HepG2 (cell line): Measurements from ENCODE around the gene KREMEN1. TPM values are rescaled to one million over a fixed set of nuclear protein-coding genes. Genes with fewer than 3 reads are reported as not detected.

Source experiments
- ATAC-seq: fragments of 200-7000 bp; cut with Tn5 transposase; 3 replicates; pipeline ENCODE4 v1.9.1; 2020; ENCODE audit warnings: mild to moderate bottlenecking, moderate library complexity
- BruUV-seq: library from RNA; stranded (reverse); fragments of 400-500 nt; replicated peaks from 2 replicates; lab custom pipeline; 2021; lab: Mats Ljungman, UMichigan
- CTCF ChIA-PET: fragments of 300-600 bp; formaldehyde crosslinking; extraction: SDS; loops from one replicate; lab custom pipeline; 2021; ENCODE audit warnings: low total read pairs, inconsistent platforms, low intra/inter-chr PET ratio; lab: Yijun Ruan, JAX
- POLR2A ChIA-PET: fragments of 350-600 bp; sonication (Branson Sonifier 250); formaldehyde crosslinking; loops from one replicate; lab custom pipeline; 2020; ENCODE audit warnings: antibody characterized with exemption, inconsistent platforms; lab: Yijun Ruan, JAX
- DNase-seq: peaks from one replicate; pipeline ENCODE4 v3.0.0-alpha.2; 2015; ENCODE audit warnings: low spot score
- FAIRE-seq: peaks from 3 replicates; lab custom pipeline; 2011; peaks lifted over from hg19 to GRCh38; lab: Jason Lieb, UNC
- H2AFZ ChIP-seq: one replicate; pipeline ENCODE4 v1.6.1; 2011; ENCODE audit warnings: low read length, inconsistent platforms
- H3K27ac ChIP-seq: fragments of 300-600 bp; 3 replicates; pipeline ENCODE4 v1.8.0; 2011; ENCODE audit warnings: mixed run types, mild to moderate bottlenecking, mixed read lengths, low read length, inconsistent platforms; ENCODE audit not compliant: insufficient read depth; ENCODE audit errors: extremely low read length
- H3K27me3 ChIP-seq, 2 experiments: fragments of 200-600 bp in 1 of 2; 2 replicates in 1 of 2; 3 replicates in 1 of 2; pipeline versions ENCODE4 v1.6.0 to v1.8.0; 2011; ENCODE audit warnings: low read length in 2 of 2, mild to moderate bottlenecking in 2 of 2, moderate library complexity in 2 of 2, inconsistent platforms in 1 of 2; ENCODE audit not compliant: insufficient read depth in 2 of 2, control insufficient read depth in 1 of 2
- H3K36me3 ChIP-seq, 2 experiments: fragments of 200-600 bp in 1 of 2; replicated peaks in 1 of 2; 2 replicates in 1 of 2; 3 replicates in 1 of 2; pipeline versions ENCODE4 v1.5.1 to v1.8.0; 2011; ENCODE audit warnings: low read length in 2 of 2, inconsistent platforms in 1 of 2; ENCODE audit not compliant: insufficient read depth in 2 of 2, control insufficient read depth in 1 of 2
- H3K4me1 ChIP-seq: 2 replicates; pipeline ENCODE4 v1.5.1; 2012; ENCODE audit warnings: low read length, inconsistent platforms; ENCODE audit not compliant: insufficient read depth
- H3K4me2 ChIP-seq: 2 replicates; pipeline ENCODE4 v1.6.0; 2011; ENCODE audit warnings: low read depth, low read length, inconsistent platforms
- H3K4me3 ChIP-seq, 3 experiments: fragments of 200-600 bp in 1 of 3; sonication (generic), shearing (Covaris generic) in 1 of 3; replicated peaks in 1 of 3; 2 replicates each; pipeline ENCODE4 v1.5.1; 2011 to 2016; ENCODE audit warnings: low read length in 3 of 3, inconsistent platforms in 2 of 3, low read depth in 2 of 3, mild to moderate bottlenecking in 2 of 3, control low read depth in 1 of 3, mixed read lengths in 1 of 3; ENCODE audit not compliant: insufficient read depth in 1 of 3
- H3K79me2 ChIP-seq: one replicate; pipeline ENCODE4 v1.6.1; 2011; ENCODE audit warnings: low read length, inconsistent platforms; ENCODE audit not compliant: insufficient read depth
- H3K9ac ChIP-seq: 2 replicates; pipeline ENCODE4 v1.6.0; 2011; ENCODE audit warnings: mild to moderate bottlenecking, low read depth, low read length, inconsistent platforms; ENCODE audit not compliant: insufficient read depth
- H3K9me3 ChIP-seq: 2 replicates; pipeline ENCODE4 v1.5.1; 2012; ENCODE audit warnings: mild to moderate bottlenecking, low read length
- H4K20me1 ChIP-seq: 2 replicates; pipeline ENCODE4 v1.6.0; 2011; ENCODE audit warnings: inconsistent platforms, mild to moderate bottlenecking, low read length, moderate library complexity; ENCODE audit not compliant: insufficient read depth
- ARID5B ChIP-seq: IDR thresholded peaks from 2 replicates; pipeline ENCODE4 v1.4.0; 2020; ENCODE audit warnings: mild to moderate bottlenecking, missing genetic modification reagents
- EZH2 ChIP-seq: conservative IDR thresholded peaks from 2 replicates; pipeline ENCODE4 v1.6.1; 2012; ENCODE audit warnings: mild to moderate bottlenecking, low read depth, low read length, moderate library complexity
- ZNF564 ChIP-seq: sonication (generic); formaldehyde crosslinking; IDR thresholded peaks from 2 replicates; pipeline ENCODE4 v1.8.1; 2023; ENCODE audit warnings: mild to moderate bottlenecking, missing genetic modification reagents
- ZNF674 ChIP-seq: sonication (generic); formaldehyde crosslinking; IDR thresholded peaks from 2 replicates; pipeline ENCODE4 v1.5.0; 2020; ENCODE audit warnings: low read depth, mild to moderate bottlenecking, missing genetic modification reagents
- WGBS: methylation state at CpG from one replicate; pipeline ENCODE4 v1.1.6; 2017; ENCODE audit warnings: low lambda C conversion rate; 5-methylcytosine and 5-hydroxymethylcytosine counted together
- in situ Hi-C: cut with HindIII; loops from 2 replicates; pipeline ENCODE4 v1.10.0; 2017; ENCODE audit warnings: low pct_unique_long_range_greater_than_20kb; ENCODE audit not compliant: extremely low pct_ligation_motif_present
- intact Hi-C: fragments of 100-400 bp; cut with micrococcal nuclease; formaldehyde crosslinking; loops from one replicate; pipeline ENCODE4 v1.10.0; 2022; ENCODE audit not compliant: unreplicated experiment
- polyA plus RNA-seq, 8 experiments: library from polyadenylated mRNA; depleted of rRNA in 3 of 8; stranded (reverse) in 7 of 8; unstranded in 1 of 8; fragments of >200 nt; fragmentation: Illumina TruSeq in 4 of 8; extraction: Trizol in 4 of 8; gene quantifications; 2 replicates each; pipeline versions ENCODE4 v1.2.1 to v1.2.3, GENCODE V29; 2011 to 2016; ENCODE audit warnings: low read depth in 4 of 8, missing spikeins in 1 of 8, mixed read lengths in 1 of 8; ENCODE audit not compliant: insufficient read depth in 1 of 8
- total RNA-seq, 5 experiments: library from RNA; depleted of rRNA; stranded (reverse); fragments of >200 nt; fragmentation: Illumina TruSeq; extraction: Trizol; gene quantifications; 2 replicates each; pipeline ENCODE4 v1.2.3, GENCODE V29; 2016; ENCODE audit warnings: low read depth in 1 of 5

KREMEN1 gene
- total and polyA plus RNA-seq, 2 of the 13 experiments (the other 11 are each of a cell fraction or from before 2014, with no cell fraction given): 9.8 to 13.8 TPM

- H4K20me1 ChIP-seq: no peaks in the 10 kb centered on the region
- CTCF ChIA-PET: no interaction called here
- H3K4me1 ChIP-seq: peaks cover 36% of the 10 kb centered on the region
- no peaks in the 10 kb centered on the region for H3K79me2 ChIP-seq
- H3K4me2 ChIP-seq: no peak overlapping the region
- BruUV-seq: no TSS peak
- intact Hi-C loops (no loop called here), in situ Hi-C loops (no loop called here)
- H3K36me3 ChIP-seq: peaks cover 0 to 10% of the 10 kb centered on the region in 2 experiments; a peak in 2 of 5 replicates
- POLR2A ChIA-PET: no interaction called here
- no peak overlapping the region for H3K9ac ChIP-seq
- H3K27ac ChIP-seq: no peak overlapping the region
- no peak overlapping the region for H2AFZ ChIP-seq
- H3K27me3 ChIP-seq: no peaks in the 10 kb centered on the region
- FAIRE-seq (no peak), ATAC-seq (no peak), DNase-seq (no peak)
- H3K4me3 ChIP-seq: no peak overlapping the region
- TF ChIP-seq ZNF564 (no peak), ARID5B (no peak), EZH2 (no peak), ZNF674 (CRISPR knock-in tag) (no peak)
- 97% methylated on average over 13 of the region's 14 CpGs for WGBS
- no peaks in the 10 kb centered on the region for H3K9me3 ChIP-seq
Measured at GRCh38 chr22:29144786-29145160, 71.9 kb downstream of the KREMEN1 start.
